Activated CD4-positive, alpha-beta T cell treated with anti-CD3 and anti-CD28 coated beads, Interleukin-2, amount 50 U/mL, for 24 hours (primary cell): ENCODE data around the gene TMEM178B.
"Not testable (repeated sequence)": the region's sequence is repeated elsewhere in the genome, so short reads cannot be mapped to it uniquely, and the experiment has no call there.

ENCODE experiments used
- DNase-seq, 2 donors: peaks; one replicate each; pipeline ENCODE4 v3.0.0-alpha.2; 2020; ENCODE audit warnings: low read depth in 1 of 2, low spot score in 1 of 2

TMEM178B gene

DNA sequence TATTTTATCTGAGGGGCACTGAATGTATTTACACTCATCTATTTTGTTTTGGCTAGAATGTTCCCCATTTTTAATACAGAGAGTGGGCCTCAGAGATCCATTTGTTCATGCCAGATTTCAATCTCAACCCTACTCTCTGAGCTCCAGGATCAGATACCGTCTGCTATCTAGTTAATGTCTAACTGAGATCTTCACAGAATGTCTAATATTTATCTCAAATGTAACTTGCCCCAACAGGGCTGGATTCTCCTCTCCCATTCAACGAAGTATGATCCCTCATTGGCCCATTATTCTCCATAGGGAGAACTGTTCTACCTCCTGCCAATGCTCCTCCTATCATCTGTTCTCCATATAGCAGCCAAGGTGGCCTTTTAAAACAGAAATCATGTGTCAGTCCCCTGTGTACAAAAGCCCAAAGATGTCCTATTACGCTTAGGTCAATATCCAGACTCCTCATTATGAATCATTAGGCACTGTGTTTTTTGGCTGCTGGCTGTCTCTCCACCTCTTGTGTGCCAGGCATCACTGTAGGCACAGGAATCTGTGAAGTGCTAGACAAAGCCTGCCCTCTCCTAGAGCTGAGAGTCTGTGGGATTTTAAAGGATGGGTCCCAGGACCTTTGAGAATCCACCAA is 308.0 kb downstream of the TMEM178B start:
- no peak for DNase-seq

DNA sequence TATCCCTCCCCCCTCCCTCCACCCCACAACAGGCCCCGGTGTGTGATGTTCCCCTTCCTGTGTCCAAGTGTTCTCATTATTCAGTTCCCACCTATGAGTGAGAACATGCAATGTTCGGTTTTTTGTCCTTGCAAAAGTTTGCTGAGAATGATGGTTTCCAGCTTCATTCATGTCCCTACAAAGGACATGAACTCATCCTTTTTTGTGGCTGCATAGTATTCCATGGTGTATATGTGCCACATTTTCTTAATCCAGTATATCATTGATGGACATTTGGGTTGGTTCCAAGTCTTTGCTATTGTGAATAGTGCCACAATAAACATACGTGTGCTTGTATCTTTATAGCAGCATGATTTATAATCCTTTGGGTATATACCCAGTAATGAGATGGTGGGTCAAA is 309.5 kb downstream of the TMEM178B start:
- not testable (repeated sequence) for DNase-seq

DNA sequence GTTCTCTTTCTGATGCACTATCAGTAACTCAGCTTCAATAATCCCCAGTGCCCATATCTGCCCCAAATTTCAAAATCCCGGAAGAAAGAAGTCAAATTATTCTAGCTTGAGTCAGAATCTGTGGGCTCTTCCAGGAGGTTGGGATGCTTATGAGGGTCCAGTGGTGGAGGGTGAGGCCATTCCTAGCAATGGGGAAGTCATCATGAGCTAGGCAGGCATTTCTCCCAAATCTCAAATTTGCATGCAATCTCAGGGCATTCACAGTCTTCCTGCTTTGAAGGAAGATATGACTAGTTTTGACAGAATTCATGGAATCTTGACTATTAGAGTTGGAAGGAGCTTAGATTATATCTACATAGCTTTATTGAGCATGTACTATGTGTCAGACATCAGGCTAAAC is 313.0 kb downstream of the TMEM178B start:
- DNase-seq = no peak

DNA sequence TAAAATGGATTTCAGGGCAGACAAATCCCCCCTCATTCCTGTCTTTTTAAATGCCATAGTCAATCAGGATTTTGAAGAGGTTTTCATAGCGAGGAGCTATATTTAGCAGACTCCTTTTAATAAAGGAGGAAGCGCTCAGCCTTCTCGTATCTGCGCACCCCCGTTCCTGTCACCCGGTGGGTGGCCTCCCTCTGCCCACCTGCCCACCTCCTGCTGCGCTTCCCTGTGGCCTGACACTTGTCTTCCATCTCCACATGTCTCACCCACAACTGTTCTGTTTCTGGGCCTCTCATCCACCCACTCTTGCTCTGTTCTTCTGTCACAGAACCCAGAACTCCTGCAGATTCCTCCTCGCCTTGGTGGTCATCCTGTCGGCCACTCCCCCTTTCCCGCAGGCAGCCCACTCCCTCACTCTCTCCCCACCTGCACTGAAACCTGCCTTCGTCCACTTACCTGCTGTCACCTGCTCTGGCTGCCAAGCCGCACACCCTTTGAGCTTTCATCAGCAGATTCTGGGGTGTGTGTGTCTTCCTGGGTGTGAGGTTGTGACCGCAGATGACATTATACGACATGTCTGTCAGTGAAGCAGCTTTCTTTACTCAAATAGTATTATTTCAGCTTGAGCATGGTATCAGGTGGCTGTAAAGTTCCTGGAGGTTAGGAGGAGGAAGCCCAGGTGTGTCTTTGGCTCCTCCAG is 313.8 kb downstream of the TMEM178B start:
- no peak for DNase-seq

DNA sequence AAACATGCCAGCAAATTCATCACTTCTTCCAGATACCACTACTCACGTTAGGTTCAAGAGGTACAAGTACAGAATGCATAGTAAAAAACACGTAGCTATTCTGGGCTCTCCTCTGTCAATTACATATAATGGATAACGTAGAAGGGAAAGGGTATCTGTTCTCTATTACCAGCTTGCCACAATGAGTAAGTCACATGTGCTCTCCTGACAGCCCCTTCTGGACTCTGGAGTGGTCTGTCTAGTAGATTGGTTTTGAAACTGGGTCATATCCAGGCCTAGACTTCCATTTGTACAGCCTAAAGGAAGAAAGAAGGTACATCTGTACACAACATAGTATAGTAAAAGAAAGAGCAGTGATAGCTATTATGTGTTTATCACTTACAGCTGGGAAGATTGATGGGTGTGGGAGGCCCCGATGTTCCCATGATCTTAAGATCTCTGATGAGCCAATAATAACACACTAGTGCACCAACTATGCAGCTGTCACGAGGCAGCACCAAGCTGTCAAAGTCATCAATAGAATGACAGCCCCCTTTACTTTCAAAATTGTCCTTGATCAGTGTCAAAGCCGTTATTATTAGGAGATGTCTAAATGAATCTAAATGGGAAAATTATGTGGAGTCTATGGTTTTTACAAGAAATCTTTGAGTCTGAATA is 315.4 kb downstream of the TMEM178B start:
- no peak for DNase-seq

DNA sequence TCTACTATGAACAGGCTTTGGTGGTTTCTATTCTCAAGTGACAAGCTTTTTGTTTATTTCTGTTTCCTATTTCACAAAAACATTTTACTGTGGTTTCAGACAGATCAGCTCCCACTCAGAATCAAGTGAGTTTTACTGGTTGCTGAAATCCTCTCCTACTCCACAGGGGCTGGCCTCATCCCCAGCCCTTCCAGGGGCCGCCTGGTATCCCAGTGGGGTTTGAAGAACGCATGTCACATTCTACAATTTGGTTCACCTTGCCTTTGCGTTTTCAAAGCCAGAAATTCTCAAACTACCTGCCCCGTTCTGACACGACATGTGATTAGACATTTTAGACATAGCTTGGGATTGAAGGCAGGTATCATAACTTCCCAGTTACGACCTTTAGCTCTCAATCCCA is 316.5 kb downstream of the TMEM178B start:
- no peak for DNase-seq

DNA sequence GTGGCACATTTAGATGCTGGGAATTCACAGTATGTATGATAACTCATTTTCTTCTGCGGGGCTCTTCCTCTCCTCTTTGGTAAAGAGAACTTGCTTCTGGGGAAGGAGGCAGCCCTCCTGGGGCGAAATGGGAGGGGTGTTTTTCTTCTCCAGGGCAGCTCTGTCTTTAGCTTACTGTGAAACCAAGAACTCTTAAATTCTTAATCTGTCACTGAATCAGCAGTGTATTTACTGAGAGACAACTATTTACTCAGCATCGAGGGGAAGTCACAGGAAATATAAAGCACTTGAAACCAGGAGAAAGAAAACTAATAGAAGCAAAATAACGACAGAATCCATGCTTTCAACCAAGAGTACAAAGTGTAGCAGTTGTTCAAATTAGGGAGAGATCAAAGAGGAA is 319.2 kb downstream of the TMEM178B start:
- DNase-seq = no peak

DNA sequence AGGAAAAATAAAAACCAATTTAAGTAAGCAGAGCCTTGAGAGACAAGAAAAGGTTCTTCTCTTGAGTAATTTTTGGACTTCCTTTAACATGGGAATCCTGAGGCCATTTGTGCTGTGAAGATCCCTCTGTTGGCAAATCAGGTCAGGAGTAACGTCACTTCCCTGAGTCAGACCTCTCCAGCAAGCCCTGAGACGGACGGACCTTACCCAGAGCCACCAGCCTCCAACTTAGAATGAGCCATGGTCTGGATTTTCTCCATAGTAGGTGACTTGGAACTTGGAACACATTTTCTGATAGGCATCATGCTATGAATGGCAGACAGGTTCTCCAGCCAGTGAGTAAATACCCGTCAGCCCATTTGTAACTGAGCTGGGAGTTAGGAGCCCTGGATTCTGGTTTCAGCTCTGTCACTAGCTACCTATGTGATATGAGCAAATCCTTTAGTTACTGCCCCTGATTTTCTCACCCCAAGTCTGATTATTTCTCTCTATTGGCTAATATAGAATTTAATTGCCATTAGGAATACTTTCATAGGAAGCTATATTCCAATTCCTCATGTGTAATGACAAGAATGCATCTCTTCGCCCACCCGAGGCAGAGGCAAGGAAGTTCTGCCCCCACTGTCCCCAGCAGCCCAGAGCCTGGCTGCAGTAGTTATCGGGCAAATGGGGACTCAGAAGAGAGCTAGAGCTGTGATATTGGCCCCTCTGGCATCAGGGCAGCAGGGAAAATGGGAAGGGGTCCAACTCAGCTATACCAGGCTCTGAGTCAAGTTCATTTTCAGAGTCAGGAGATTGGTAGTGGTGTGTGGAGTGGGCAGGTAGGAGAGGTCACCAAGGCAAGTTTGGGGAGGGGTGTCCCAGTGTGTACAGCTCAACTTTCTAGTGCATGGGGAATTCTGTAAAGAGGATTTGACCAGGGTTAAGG is 323.6 kb downstream of the TMEM178B start:
- DNase-seq = no peak

DNA sequence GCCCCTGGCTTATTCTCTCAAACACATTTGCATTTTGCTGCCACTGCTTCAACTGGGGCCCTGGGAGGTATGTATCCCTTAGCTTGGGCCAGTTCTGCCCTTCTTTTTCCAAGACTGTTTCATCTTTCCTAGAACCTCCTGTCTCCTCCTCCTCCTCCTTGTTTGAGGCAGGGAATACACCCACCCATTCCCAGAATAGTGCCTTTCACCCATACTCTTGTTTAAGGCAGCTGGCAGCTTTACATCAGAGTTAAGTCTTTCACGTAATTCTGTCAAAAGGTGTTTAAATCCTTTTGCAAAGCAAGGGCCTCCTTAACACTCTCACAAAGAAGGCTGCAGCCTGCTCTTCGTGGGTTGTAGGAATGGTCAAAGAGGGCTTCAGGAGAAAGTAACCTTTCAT is 326.5 kb downstream of the TMEM178B start:
- DNase-seq = no peak

DNA sequence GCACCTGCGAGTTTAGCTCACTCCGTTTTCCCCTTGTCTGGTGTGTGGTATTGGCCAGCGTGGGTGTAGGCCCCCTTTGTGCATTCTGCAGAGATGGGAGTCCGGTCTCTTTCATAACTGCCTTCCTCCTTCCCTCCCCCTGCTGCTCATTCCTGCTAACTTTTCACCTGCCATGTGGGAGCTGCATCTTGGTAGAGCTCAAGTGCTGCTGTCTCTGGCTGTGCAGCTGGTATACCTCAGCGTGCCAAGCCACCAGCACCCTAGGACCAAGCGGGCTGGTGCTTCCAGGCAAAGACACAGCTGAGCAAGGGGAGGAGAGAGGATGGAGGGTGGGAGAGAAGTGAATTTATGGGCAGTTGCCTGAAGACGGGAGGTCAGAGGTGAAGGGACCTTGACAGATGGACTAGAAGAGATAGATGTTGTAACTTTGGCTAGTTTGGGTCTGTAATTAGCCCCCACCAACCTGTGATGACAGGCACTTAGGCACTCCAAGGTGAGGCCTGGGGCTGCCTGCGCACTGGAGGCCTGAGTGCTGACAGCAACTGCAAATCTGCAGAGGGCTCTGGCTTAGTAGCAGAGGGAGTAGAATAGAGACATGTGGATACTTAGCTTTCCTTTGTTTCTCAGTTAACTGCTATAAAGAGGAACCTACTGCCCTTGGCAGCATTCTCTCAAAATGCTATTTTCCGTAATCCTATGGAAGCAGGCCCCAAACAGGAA is 328.6 kb downstream of the TMEM178B start:
- no peak for DNase-seq

DNA sequence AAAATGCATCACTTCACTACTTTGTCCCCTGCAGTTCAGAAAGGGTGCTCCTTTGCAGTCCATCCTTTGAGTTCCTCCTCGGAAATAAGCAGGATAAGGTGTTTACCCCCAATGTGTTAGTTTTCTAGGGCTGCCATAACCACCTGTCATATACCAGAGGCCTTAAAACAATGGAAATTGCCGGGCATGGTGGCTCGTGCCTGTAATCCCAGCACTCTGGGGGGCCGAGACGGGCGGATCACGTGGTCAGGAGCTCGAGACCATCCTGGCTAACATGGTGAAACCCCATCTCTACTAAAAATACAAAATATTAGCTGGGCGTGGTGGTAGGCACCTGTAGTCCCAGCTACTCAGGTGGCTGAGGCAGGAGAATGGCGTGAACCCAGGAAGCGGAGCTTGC is 330.0 kb downstream of the TMEM178B start:
- not testable (repeated sequence) for DNase-seq

DNA sequence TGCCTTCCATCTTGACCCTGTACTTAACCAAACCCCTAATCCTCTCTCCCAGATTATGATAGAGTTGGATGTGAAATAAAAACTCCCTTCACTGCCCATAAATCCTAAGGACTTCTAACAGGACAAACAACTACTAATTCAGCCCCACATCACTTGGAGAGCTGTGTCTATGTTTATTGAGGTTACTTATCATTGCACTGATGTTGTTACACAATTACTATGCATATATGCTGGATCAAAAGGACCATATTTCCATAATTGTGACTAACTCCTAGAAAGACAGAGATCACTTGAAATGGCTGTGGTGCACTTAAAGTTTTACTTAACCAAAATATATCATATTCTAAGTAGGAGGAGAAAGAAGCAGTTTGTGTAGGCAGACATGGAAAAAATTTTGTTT is 332.5 kb downstream of the TMEM178B start:
- no peak for DNase-seq

DNA sequence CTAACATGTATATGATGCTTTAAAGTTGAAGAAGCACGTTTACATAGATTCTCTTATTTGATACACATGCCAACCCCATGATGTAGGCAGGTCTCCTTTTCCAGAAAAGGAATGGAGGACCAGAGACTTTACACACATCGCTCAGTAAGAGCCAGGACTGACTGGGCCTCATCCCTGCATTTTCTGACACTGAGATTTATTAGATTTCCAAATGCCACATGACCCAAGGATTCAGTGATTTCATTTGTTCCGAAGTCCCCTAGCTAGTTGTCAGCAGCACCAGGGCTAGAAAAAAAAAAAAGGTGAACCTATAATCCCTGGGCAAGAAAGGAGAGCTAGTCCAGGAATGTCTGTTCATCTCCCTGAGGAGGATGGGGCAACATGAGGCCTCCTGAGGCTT is 334.0 kb downstream of the TMEM178B start:
- DNase-seq = no peak

DNA sequence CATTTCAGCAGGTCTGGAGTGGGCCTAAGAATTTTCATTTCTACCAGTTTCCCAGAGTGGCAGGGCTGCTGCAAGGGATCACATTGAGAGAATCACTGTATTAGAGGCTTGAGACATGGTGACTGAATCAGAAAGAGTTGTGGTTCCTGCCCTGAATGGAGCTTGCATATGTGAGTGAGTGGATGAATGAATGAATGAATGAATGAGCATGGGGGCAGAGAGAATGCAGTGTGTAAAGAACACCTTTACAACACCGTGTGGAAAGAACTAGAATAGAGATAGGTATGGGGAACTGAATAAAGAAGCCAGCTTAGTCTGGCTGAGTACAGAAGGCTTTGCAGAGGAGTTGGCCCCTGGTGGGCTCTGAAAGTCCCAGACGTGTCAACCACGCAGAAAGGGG is 334.6 kb downstream of the TMEM178B start:
- no peak for DNase-seq

DNA sequence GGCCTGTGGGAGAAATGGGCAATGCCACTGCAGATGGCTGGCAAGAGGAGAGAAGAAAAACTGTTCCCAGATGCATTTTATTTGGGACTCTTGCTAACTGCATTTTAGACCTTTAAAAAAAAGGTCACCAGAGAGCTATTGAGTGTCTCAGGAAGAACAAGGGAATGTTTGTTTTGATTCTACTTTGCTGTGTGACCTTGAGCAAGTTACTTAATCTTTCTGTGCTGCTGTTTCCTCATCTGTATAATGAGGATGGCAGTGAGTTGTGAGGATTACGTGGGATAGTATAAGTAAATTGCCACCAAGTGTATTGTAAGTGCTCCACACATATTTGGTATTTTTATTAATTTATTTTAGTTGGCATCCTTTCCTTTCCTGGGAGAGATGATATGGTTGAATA is 335.4 kb downstream of the TMEM178B start:
- no peak for DNase-seq

DNA sequence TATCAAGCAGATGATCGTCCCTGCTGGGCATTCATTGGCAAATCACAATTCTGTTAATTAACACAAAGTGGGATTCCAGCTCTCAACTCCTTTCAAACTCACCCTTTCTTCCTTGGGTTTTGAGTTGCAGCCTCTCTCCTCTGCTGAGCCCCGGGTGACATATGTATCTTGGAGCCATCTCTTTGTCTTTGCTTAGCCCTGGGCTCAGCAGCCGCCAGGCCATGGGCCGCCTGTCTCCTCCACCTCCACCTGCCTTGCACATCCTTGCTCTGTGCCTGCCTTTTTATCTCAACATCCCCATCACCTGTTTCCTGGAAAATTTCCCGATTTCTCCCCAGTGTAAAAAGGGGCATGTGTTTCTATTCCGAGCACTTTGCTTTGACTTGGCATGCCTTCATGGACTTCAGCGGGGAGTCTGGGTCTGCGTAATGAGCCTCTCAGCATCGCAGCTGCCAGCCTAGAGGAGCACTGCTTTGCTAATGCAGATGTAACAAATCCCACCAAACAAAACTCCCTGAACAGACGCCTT is 336.0 kb downstream of the TMEM178B start:
- DNase-seq = no peak

DNA sequence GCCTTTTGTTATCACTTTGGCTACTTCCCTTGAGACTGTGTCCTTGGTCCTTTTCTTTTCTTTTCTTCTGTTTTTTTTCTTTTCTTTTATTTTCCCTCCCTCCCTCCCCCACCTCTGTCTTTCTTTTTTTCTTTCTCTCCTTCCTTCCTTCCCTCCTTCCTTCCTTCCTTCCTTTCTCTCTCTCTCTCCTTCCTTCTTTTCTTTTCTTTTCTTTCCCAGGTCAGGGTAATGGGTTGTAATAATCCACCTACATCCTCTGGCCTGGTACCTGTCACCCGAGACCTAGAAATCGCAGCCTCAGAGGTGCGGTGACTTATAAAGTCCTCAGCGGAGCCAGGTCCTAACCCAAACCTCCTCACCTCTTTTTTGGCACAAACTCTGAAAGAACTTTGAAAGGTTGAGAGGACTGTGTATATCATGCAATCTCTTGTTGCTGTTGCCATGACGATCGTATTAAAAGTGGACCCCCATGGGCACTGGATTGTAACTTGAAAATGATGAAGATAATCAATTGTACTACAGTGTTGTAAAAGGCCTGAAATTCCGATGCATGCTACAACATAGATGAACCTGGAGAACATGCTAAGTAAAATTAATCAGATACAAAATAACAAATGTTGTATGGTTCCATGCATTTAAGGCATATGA is 336.6 kb downstream of the TMEM178B start:
- DNase-seq = no peak

DNA sequence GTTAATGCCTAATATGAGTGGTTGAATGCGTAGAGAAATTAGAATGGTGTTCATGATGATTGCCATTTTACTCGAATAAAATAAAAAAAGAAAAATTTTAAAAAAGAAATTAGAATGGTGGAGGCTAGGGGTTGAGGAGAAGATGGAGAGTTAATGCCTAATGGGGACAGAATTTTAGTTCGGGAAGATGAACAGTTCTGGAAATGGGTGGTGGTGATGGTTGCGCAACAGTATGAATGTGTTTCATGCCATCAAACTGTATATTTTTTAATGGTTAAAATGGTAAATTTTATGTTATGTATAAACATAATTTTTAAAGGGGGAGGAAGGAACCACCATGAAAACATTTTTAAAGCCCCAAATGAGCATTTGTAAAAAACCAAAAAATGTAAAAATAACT is 337.3 kb downstream of the TMEM178B start:
- no peak for DNase-seq

DNA sequence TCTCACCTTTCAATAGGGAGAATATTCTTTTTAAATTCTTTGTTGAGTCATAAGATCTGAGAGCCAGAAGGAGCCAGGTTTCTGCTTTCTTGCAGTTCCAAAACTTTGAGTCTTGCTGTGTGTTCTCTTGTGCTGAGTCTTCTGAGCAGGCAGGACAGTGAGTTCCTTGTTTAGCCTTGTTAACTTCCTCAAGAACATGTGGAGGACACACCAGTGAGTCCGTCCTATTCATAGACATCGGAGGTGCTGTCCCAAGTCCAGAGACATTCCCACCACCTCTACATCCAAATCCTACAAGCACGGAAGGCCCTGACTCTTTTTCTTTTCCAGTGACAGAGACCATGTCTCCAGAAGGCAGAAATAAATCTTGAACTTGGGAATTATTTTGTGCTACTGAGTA is 342.1 kb downstream of the TMEM178B start:
- no peak for DNase-seq

DNA sequence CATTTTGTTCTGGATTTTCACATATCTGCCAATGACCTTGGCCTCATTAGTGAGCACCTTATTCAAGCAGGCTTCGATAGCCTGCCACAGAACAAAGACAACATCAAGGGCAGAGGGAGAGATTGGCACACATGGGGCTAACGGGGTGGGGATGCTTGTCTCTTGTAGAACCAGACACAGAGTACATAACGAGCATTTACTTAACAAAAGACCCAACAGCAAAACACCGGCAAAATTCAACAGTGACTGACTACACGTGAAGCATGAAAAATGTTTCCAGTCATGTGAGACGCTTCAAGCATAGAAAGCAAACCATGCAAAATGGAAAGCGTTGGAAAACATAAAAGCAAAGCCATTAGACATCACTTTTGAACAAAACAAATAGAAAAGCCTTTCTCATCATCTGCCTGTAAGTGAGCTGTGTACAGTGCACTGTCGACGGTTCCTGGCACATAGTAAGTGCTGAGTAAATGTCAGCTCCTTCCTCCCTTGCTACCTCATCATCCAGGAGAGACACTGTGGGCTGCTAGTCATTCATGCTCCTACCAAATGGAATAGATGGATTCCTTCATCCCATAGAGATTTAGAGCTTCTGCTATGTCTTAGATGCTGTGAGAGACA is 342.9 kb downstream of the TMEM178B start:
- no peak for DNase-seq
